ENCODE data around the gene CDK5RAP2. TPM values are rescaled to one million over a fixed set of nuclear protein-coding genes. Genes with fewer than 3 reads are reported as not detected.

The CDK5RAP2 gene
- total and polyA plus RNA-seq, 10 of the 15 experiments (the other 5 are each of a cell fraction or from before 2014, with no cell fraction given), result 16.2 to 53.5 (median 34.5) TPM

DNA sequence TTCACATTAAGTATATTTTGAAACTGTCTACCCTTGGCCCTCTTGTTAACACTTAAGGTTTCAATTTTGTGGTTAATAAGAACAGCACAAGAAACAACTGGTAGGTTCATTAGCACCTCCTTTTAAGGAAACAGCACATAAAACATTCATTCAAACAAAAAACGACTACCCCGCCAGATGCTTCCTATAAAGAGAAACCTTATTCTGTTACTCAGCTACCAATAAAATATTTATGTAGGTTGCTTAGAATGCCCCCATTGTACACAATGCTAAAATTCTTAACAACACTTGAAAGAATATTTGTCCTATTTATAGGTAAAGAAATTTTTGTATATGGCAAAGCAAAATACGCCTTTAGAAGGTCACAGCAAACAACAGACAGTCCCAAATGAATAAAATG, 23.2 kb downstream of the CDK5RAP2 start:
- TF ChIP-seq NR2C1 (IDR thresholded peaks at IDR 0.05) (no peak), CREM (IDR thresholded peaks at IDR 0.05; ENCODE audit: low read depth) (no peak), CHD2 (IDR thresholded peaks at IDR 0.05; ENCODE audit: borderline replicate concordance, low read depth, low read length) (no peak), BHLHE40 (IDR thresholded peaks at IDR 0.05; ENCODE audit: borderline replicate concordance in 1 of 2, low read depth in 2 of 2, low read length in 1 of 2) (no peak), YY1 (IDR thresholded peaks at IDR 0.05; ENCODE audit: low read depth, low read length) (no peak), RB1 (IDR thresholded peaks at IDR 0.05; ENCODE audit: borderline replicate concordance) (no peak), MEF2A (IDR thresholded peaks at IDR 0.05; ENCODE audit: insufficient read depth, low read depth, low read length) (no peak), FOXM1 (IDR thresholded peaks at IDR 0.05; ENCODE audit: low read depth, low read length) (no peak), BACH1 (IDR thresholded peaks at IDR 0.05; ENCODE audit: borderline replicate concordance) (no peak), TAF1 (IDR thresholded peaks at IDR 0.05; ENCODE audit: borderline replicate concordance, low read depth, low read length) (no peak), LARP7 (IDR thresholded peaks at IDR 0.05) (no peak), ETV6 (conservative IDR thresholded peaks at IDR 0.05 in 1 of 2, IDR thresholded peaks at IDR 0.05 in 1 of 2; ENCODE audit: borderline replicate concordance in 1 of 2, low read depth in 1 of 2) (no peak), NRF1 (conservative IDR thresholded peaks at IDR 0.05; ENCODE audit: low read depth, low read length) (no peak), CHD4 (IDR thresholded peaks at IDR 0.05) (no peak)
- TF ChIP-seq, protein P1, sequence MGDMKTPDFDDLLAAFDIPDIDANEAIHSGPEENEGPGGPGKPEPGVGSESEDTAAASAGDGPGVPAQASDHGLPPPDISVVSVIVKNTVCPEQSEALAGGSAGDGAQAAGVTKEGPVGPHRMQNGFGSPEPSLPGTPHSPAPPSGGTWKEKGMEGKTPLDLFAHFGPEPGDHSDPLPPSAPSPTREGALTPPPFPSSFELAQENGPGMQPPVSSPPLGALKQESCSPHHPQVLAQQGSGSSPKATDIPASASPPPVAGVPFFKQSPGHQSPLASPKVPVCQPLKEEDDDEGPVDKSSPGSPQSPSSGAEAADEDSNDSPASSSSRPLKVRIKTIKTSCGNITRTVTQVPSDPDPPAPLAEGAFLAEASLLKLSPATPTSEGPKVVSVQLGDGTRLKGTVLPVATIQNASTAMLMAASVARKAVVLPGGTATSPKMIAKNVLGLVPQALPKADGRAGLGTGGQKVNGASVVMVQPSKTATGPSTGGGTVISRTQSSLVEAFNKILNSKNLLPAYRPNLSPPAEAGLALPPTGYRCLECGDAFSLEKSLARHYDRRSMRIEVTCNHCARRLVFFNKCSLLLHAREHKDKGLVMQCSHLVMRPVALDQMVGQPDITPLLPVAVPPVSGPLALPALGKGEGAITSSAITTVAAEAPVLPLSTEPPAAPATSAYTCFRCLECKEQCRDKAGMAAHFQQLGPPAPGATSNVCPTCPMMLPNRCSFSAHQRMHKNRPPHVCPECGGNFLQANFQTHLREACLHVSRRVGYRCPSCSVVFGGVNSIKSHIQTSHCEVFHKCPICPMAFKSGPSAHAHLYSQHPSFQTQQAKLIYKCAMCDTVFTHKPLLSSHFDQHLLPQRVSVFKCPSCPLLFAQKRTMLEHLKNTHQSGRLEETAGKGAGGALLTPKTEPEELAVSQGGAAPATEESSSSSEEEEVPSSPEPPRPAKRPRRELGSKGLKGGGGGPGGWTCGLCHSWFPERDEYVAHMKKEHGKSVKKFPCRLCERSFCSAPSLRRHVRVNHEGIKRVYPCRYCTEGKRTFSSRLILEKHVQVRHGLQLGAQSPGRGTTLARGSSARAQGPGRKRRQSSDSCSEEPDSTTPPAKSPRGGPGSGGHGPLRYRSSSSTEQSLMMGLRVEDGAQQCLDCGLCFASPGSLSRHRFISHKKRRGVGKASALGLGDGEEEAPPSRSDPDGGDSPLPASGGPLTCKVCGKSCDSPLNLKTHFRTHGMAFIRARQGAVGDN (IDR thresholded peaks at IDR 0.05), result no peak
- TF ChIP-seq, protein P2, sequence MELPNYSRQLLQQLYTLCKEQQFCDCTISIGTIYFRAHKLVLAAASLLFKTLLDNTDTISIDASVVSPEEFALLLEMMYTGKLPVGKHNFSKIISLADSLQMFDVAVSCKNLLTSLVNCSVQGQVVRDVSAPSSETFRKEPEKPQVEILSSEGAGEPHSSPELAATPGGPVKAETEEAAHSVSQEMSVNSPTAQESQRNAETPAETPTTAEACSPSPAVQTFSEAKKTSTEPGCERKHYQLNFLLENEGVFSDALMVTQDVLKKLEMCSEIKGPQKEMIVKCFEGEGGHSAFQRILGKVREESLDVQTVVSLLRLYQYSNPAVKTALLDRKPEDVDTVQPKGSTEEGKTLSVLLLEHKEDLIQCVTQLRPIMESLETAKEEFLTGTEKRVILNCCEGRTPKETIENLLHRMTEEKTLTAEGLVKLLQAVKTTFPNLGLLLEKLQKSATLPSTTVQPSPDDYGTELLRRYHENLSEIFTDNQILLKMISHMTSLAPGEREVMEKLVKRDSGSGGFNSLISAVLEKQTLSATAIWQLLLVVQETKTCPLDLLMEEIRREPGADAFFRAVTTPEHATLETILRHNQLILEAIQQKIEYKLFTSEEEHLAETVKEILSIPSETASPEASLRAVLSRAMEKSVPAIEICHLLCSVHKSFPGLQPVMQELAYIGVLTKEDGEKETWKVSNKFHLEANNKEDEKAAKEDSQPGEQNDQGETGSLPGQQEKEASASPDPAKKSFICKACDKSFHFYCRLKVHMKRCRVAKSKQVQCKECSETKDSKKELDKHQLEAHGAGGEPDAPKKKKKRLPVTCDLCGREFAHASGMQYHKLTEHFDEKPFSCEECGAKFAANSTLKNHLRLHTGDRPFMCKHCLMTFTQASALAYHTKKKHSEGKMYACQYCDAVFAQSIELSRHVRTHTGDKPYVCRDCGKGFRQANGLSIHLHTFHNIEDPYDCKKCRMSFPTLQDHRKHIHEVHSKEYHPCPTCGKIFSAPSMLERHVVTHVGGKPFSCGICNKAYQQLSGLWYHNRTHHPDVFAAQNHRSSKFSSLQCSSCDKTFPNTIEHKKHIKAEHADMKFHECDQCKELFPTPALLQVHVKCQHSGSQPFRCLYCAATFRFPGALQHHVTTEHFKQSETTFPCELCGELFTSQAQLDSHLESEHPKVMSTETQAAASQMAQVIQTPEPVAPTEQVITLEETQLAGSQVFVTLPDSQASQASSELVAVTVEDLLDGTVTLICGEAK (IDR thresholded peaks at IDR 0.05; ENCODE audit: borderline replicate concordance), result no peak
- Histone ChIP-seq H3K36me3 (ENCODE audit: control insufficient read depth in 2 of 2, insufficient read depth in 2 of 2, low read length in 1 of 2) (peaks cover 2 to 11% of the 10 kb centered on the region in 2 experiments; a peak in 3 of 4 replicates), H3K79me2 (ENCODE audit: control insufficient read depth, insufficient read depth, low read length) (no peaks in the 10 kb centered on the region), H3K27me3 (replicated peaks in 1 of 2; ENCODE audit: control insufficient read depth in 2 of 2, insufficient read depth in 2 of 2, low read length in 1 of 2) (no peaks in the 10 kb centered on the region), H3K27ac (ENCODE audit: control insufficient read depth, insufficient read depth) (no peak overlapping the region), H2AFZ (ENCODE audit: control insufficient read depth, low read depth, low read length) (no peak overlapping the region), H3K9me3 (replicated peaks; ENCODE audit: control insufficient read depth, insufficient read depth, low read length) (no peaks in the 10 kb centered on the region), H3K4me1 (ENCODE audit: control insufficient read depth, insufficient read depth, low read length) (no peaks in the 10 kb centered on the region), H4K20me1 (ENCODE audit: control insufficient read depth, insufficient read depth) (no peaks in the 10 kb centered on the region), H3K4me2 (ENCODE audit: control insufficient read depth, insufficient read depth) (no peak overlapping the region), H3K4me3 (no peak overlapping the region), H3K9ac (ENCODE audit: control insufficient read depth, insufficient read depth, low read length) (no peak overlapping the region)
- SMC1A ChIA-PET (ENCODE audit: uncharacterized antibody, unreplicated experiment), result no interaction called here
- POLR2A ChIA-PET, result interaction anchor here (0.6 kb wide), 1 partner anchor 257 kb away, joined by 5 read pairs; no protein-coding TSS in a partner anchor
- FAIRE-seq, result no peak
- in situ Hi-C loops (cut with MboI) (no loop called here), intact Hi-C loops (cut with micrococcal nuclease; ENCODE audit: unreplicated experiment) (no loop called here)
- RAD21 ChIA-PET (ENCODE audit: unreplicated experiment), result no interaction called here
- 96% methylated on average over 3 of the region's 3 CpGs for WGBS (ENCODE audit: insufficient coverage, insufficient replicate concordance, low lambda C conversion rate, missing lambda C conversion rate)
- DNase-seq (ENCODE audit: low read depth, low spot score), result no peak
- no peak for ATAC-seq
- no TSS peak for BruUV-seq (replicated peaks)
- CTCF ChIA-PET, result no interaction called here
